Keratinocyte (primary cell): Measurements from ENCODE around the gene HOXD4. TPM values are rescaled to one million over a fixed set of nuclear protein-coding genes. Genes with fewer than 3 reads are reported as not detected.

Source experiments
- DNase-seq: peaks from one replicate; pipeline ENCODE4 v3.0.0-alpha.2; 2011; ENCODE audit warnings: low read depth, missing footprints, low spot score
- FAIRE-seq: peaks from 2 replicates; lab custom pipeline; 2011; peaks lifted over from hg19 to GRCh38; lab: Jason Lieb, UNC
- H2AFZ ChIP-seq: 2 replicates; pipeline ENCODE4 v1.6.0; 2012; ENCODE audit warnings: low read length, control low read depth, inconsistent platforms; ENCODE audit not compliant: control insufficient read depth
- H3K27ac ChIP-seq: 2 replicates; pipeline ENCODE4 v1.5.1; 2011; ENCODE audit warnings: low read length; ENCODE audit not compliant: control insufficient read depth, insufficient read depth
- H3K27me3 ChIP-seq: 3 replicates; pipeline ENCODE4 v1.6.0; 2011; ENCODE audit warnings: low read length; ENCODE audit not compliant: control insufficient read depth, insufficient read depth; ENCODE audit errors: extremely low read depth
- H3K36me3 ChIP-seq, 2 experiments: 2 replicates in 1 of 2; 3 replicates in 1 of 2; pipeline ENCODE4 v1.5.1; 2011; ENCODE audit warnings: low read length in 2 of 2, mild to moderate bottlenecking in 1 of 2; ENCODE audit not compliant: control insufficient read depth in 2 of 2, insufficient read depth in 2 of 2; ENCODE audit errors: extremely low read depth in 1 of 2
- H3K4me1 ChIP-seq: 3 replicates; pipeline ENCODE4 v1.5.1; 2011; ENCODE audit warnings: low read length; ENCODE audit not compliant: control insufficient read depth, insufficient read depth; ENCODE audit errors: extremely low read depth
- H3K4me2 ChIP-seq: 3 replicates; pipeline ENCODE4 v1.6.0; 2011; ENCODE audit warnings: low read depth, low read length; ENCODE audit not compliant: control insufficient read depth, insufficient read depth; ENCODE audit errors: extremely low read depth
- H3K4me3 ChIP-seq, 3 experiments: fragments of 200-600 bp in 1 of 3; sonication (generic) in 1 of 3; 2 replicates in 2 of 3; 3 replicates in 1 of 3; pipeline ENCODE4 v1.5.1; 2011 to 2016; ENCODE audit warnings: low read length in 3 of 3, mild to moderate bottlenecking in 3 of 3, control low read depth in 2 of 3, inconsistent platforms in 1 of 3, low read depth in 1 of 3, mixed read lengths in 1 of 3, mixed run types in 1 of 3, moderate library complexity in 1 of 3; ENCODE audit not compliant: control insufficient read depth in 2 of 3, insufficient read depth in 2 of 3; ENCODE audit errors: extremely low read depth in 1 of 3
- H3K79me2 ChIP-seq: 2 replicates; pipeline ENCODE4 v1.6.0; 2012; ENCODE audit warnings: low read length; ENCODE audit not compliant: control insufficient read depth, insufficient read depth
- H3K9ac ChIP-seq: 3 replicates; pipeline ENCODE4 v1.6.0; 2011; ENCODE audit warnings: low read length; ENCODE audit not compliant: control insufficient read depth, insufficient read depth; ENCODE audit errors: extremely low read depth
- H3K9me1 ChIP-seq: 3 replicates; pipeline ENCODE4 v1.6.0; 2011; ENCODE audit warnings: low read length; ENCODE audit not compliant: control insufficient read depth, insufficient read depth; ENCODE audit errors: extremely low read depth
- H3K9me3 ChIP-seq: 2 replicates; pipeline ENCODE4 v1.5.1; 2012; ENCODE audit warnings: low read depth, low read length; ENCODE audit not compliant: control insufficient read depth
- H4K20me1 ChIP-seq: 3 replicates; pipeline ENCODE4 v1.6.0; 2011; ENCODE audit warnings: low read length; ENCODE audit not compliant: control insufficient read depth, insufficient read depth; ENCODE audit errors: extremely low read depth
- CTCF ChIP-seq, 3 experiments: IDR thresholded peaks in 1 of 3; conservative IDR thresholded peaks in 1 of 3; optimal IDR thresholded peaks in 1 of 3; 2 replicates in 2 of 3; 3 replicates in 1 of 3; pipeline versions ENCODE3 to v1.5.1; 2011; ENCODE audit warnings: low read length in 3 of 3, mild to moderate bottlenecking in 3 of 3, moderate library complexity in 2 of 3, control low read depth in 1 of 3, inconsistent platforms in 1 of 3; ENCODE audit not compliant: insufficient read depth in 2 of 3; ENCODE audit errors: extremely low read depth in 1 of 3
- EZH2 ChIP-seq: IDR thresholded peaks from one replicate; pipeline ENCODE4 v1.6.1; 2012; ENCODE audit warnings: inconsistent platforms, mild to moderate bottlenecking, low read length, moderate library complexity
- dilution Hi-C: fragments of 300-500 bp; cut with MboI; formaldehyde crosslinking; loops from one replicate; pipeline ENCODE4 v1.7.0; 2020; ENCODE audit warnings: low sequenced_read_pairs; ENCODE audit not compliant: extremely low pct_ligation_motif_present
- polyA plus RNA-seq, 5 experiments: library from polyadenylated mRNA; depleted of rRNA in 3 of 5; stranded (reverse) in 3 of 5; stranded (forward) in 1 of 5; unstranded in 1 of 5; fragments of >200 nt; gene quantifications; 1 replicate in 1 of 5; 2 replicates in 3 of 5; 3 replicates in 1 of 5; pipeline versions ENCODE4 v1.2.1 to v1.2.3, GENCODE V29; 2011 to 2012; ENCODE audit warnings: missing spikeins in 2 of 5, low read depth in 1 of 5, low replicate concordance in 1 of 5

Gene HOXD4
- polyA plus RNA-seq, 1 donor (not counting 4 experiments of a cell fraction or from before 2014, with no cell fraction given), result not detected

- Histone ChIP-seq H4K20me1 (no peaks in the 10 kb centered on the region), H3K4me3 (no peak overlapping the region), H3K9me1 (no peaks in the 10 kb centered on the region), H3K4me1 (no peaks in the 10 kb centered on the region), H2AFZ (no peak overlapping the region), H3K27me3 (peaks cover 93% of the 10 kb centered on the region), H3K9me3 (no peaks in the 10 kb centered on the region), H3K27ac (no peak overlapping the region), H3K79me2 (no peaks in the 10 kb centered on the region), H3K36me3 (no peaks in the 10 kb centered on the region), H3K9ac (no peak overlapping the region), H3K4me2 (no peak overlapping the region)
- dilution Hi-C loops, result loop anchor here (25.0 kb wide), 1 partner anchor 483 kb away; no protein-coding TSS in a partner anchor
- no peak for DNase-seq
- no peak for TF ChIP-seq CTCF (optimal IDR thresholded peaks at IDR 0.05 in 1 of 3, IDR thresholded peaks at IDR 0.05 in 1 of 3, conservative IDR thresholded peaks at IDR 0.05 in 1 of 3; ENCODE audit: extremely low read depth in 1 of 3, insufficient read depth in 2 of 3, low read length in 3 of 3)
- no peak for TF ChIP-seq EZH2
- FAIRE-seq, result no peak
These were observed 3.4 kb downstream of the HOXD4 start for GRCh38 chr2:176154576-176155252.

GRCh38 chr2:176155356-176156044, 4.2 kb downstream of the HOXD4 start:
- FAIRE-seq (no peak), DNase-seq (no peak)
- dilution Hi-C loops, result loop anchor here (25.0 kb wide), 1 partner anchor 482 kb away; no protein-coding TSS in a partner anchor
- no peak overlapping the region for H3K4me2 ChIP-seq
- no peaks in the 10 kb centered on the region for H3K79me2 ChIP-seq
- H3K4me3 ChIP-seq, result no peak overlapping the region
- no peaks in the 10 kb centered on the region for H3K9me1 ChIP-seq
- TF ChIP-seq CTCF (optimal IDR thresholded peaks at IDR 0.05 in 1 of 3, IDR thresholded peaks at IDR 0.05 in 1 of 3, conservative IDR thresholded peaks at IDR 0.05 in 1 of 3; ENCODE audit: extremely low read depth in 1 of 3, insufficient read depth in 2 of 3, low read length in 3 of 3) (no peak), EZH2 (no peak)
- H3K27ac ChIP-seq, result no peak overlapping the region
- H2AFZ ChIP-seq, result no peak overlapping the region
- no peaks in the 10 kb centered on the region for H4K20me1 ChIP-seq
- H3K9ac ChIP-seq, result no peak overlapping the region
- peaks cover 93% of the 10 kb centered on the region for H3K27me3 ChIP-seq
- H3K36me3 ChIP-seq, result no peaks in the 10 kb centered on the region
- H3K4me1 ChIP-seq, result no peaks in the 10 kb centered on the region
- no peaks in the 10 kb centered on the region for H3K9me3 ChIP-seq
